Right kidney (tissue), 1 donor: ENCODE measurements around the gene HSD17B8.
"Not testable (repeated sequence)": the region's sequence is repeated elsewhere in the genome, so short reads cannot be mapped to it uniquely, and the experiment has no call there.

Source experiments
- DNase-seq: peaks from one replicate; pipeline ENCODE4 v3.0.0-alpha.2; 2016

Gene HSD17B8

GRCh38 chr6:33205191-33206026 lies 954 bp downstream of the HSD17B8 start:
- no peak for DNase-seq

DNA sequence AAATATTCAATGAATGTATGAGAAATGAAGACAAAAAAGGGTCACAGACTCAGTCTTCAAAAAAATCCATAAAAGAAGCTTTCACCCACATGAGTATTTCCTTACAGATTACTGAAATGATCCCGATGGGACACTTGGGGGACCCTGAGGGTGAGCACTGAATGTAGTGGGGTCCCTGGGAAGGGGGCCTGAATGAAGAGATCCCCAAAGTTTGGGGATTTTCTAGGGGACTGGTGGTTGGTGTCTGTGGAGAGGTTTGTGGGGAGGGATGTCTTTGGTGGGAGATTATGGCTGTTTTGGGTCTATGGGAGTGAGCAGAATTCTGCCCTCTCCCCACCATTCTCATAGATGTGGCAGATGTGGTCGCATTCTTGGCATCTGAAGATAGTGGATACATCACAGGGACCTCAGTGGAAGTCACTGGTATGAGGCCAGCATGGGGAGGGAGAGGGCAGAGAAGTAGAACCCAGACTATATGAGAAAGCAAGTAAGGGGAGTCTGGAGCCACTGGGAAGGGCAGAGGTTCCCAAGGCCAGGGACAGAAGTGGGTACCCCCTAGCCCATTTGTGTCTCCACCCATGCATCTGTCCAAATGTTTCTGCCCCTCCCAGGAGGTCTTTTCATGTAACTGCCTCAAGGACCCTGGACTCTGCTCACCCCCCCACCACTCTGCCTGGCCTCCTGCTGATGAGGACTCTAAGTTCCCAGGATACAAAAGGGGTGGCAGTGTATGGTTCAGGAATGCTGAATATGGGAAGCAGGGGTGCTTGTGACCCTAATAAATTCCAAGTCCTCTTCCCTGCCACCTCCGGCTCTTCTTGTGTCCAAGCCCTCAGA lies 1.8 kb downstream of the HSD17B8 start:
- no peak for DNase-seq

GRCh38 chr6:33206864-33207551 lies 2.6 kb downstream of the HSD17B8 start:
- DNase-seq = no peak

DNA sequence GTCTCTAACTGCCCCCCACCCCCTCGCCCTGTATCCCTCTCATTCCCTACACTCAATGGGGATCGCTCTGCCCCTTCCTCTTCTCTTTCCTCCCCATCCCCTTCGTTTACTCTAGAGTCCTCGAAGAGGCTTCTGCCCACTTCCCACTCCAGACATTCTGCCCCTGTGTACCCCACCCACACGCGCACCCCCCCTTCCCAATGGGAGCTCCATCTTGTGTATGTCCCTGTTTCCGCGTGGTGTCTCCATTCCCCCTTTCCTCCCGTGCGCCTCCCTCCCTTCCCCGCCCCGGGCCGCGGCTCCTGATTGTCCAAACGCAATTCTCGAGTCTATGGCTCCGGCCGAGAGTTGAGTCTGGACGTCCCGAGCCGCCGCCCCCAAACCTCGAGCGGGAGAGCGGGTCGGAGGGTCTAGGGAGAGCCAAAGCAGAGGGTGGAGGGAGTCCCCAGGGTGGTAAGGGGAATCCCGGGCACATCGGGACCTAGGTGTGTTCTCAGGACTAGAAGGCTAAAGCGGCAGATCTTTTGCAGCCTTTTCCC lies 3.2 kb downstream of the HSD17B8 start:
- DNase-seq = no peak

DNA sequence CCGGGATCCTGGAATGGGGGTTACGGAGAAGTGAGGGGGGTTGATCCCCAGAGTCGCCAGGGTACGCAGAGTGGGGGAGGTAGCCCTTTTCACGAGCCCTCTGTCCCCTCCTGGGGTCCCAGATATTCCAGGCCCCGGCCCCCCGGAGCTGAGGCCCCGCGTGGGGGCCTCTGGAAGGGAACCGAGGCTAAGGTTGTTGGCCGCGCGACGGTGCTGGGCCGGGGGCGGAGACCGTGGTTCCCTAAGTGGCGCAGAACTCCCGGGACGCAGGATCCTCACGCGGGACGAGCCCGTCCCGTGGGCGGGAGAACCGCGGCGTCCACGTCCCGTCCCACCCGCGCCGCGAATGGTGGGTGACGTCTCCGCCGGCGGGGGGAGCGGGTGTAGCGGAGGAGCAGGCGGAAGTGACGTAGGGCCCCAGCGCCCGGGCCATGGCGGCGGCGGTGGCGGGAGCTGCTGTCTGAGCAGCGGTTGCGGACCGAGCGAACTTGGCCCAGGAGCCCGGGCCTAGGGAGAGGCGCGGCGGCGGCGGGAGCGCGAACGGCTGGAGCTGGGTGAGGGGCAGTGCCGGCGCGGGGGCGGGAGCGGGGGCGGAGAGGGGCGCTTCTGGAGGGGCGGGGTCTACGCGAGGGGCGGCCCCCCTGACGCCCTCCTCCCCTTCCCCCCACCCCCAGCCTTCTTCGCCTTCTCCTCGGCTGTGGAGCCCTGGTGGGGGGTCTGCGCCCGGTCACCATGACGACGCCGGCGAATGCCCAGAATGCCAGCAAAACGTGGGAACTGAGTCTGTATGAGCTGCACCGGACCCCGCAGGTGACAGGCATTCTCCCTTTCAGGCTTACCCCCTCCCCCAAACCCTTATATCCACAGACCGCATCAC lies 3.9 kb downstream of the HSD17B8 start, which contains the start of gene RING1:
RING1 (plus strand) TSS at position 410 of the 877 bp plus-strand sequence; CDS start at position 733, 323 bp downstream.
- DNase-seq = peak; percentile 92

- no peak for DNase-seq
These were observed 5.4 kb downstream of the HSD17B8 start for GRCh38 chr6:33209856-33210255.

- no peak for DNase-seq
These were observed 6.7 kb downstream of the HSD17B8 start for GRCh38 chr6:33211136-33211535.

- no peak for DNase-seq
These were observed 7.4 kb downstream of the HSD17B8 start for GRCh38 chr6:33211666-33212422.

- no peak for DNase-seq
These were observed 8.4 kb downstream of the HSD17B8 start for GRCh38 chr6:33212857-33213165.

DNA sequence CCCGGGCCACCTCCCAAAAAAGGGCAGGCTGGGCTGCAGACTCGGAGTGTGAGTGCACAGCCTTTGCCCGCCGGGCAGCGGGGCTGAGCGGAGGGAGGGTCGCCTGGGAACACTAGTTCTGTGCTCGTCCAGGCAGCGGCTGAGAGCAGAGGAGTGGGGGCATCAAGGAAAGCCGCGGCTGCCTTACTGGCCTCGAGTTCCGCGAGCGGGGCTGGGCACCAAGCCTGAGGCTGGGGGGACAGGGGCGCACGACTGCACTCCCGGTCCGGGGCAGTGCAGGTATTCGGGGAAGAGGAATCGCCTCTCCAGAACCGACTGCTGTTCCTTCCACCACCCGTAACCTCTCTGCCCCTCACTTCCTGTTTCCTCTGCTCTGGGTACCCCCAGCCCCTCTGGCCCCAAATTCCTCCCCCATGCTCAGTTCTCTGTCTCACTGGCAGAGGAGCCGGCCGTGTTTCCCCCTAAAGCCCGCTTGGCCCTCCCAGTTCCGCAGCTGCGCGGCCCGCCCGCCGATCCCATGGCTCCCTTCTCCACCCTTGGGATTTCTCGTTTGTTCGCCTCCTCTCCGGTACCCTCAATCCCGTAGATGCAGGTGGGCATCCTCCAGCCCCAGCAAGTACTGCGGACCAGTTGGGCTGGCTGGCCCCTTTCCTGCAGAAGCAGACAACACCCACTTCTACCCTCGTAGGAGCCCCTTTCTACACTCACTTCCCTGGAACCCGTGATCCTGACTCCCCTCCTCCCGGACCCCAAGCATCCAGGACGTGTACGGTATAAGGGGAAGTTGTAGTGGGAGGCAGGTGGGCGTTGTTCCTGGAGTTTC lies 8.9 kb downstream of the HSD17B8 start:
- DNase-seq = peak; percentile 64

GRCh38 chr6:33213989-33214335 lies 9.5 kb downstream of the HSD17B8 start:
- DNase-seq = no peak

GRCh38 chr6:33215271-33216116 lies 11.0 kb downstream of the HSD17B8 start:
- DNase-seq = no peak

- DNase-seq = no peak
These were observed 11.7 kb downstream of the HSD17B8 start for GRCh38 chr6:33216117-33216649.

- DNase-seq = no peak
These were observed 12.8 kb downstream of the HSD17B8 start for GRCh38 chr6:33217246-33217645.

GRCh38 chr6:33217681-33218080 lies 13.2 kb downstream of the HSD17B8 start:
- DNase-seq = no peak

DNA sequence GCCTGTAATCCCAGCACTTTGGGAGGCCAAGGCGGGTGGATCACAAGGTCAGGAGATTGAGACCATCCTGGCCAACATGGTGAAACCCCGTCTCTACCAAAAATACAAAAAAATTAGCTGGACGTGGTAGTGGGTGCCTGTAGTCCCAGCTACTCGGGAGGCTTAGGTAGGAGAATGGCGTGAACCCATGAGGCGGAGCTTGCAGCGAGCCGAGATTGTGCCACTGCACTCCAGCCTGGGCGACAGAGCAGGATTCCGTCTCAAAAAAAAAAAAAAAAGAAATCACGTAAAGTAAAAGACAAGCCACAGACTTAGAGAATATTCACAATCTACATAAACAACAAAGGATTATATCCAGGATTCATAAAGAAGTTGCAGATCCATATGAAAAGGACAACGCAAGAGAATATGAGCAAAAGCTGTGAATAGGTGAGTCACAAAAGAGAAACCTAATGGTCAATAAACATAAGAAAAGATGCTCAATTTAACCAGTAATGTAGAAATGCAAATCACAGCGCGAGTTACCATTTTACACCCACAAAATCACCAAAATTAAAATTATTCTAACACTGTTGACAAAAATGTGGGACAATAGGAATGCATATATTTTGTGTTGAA lies 22.2 kb downstream of the HSD17B8 start:
- DNase-seq = not testable (repeated sequence)

- DNase-seq = peak; percentile 41
These were observed 30.8 kb downstream of the HSD17B8 start for GRCh38 chr6:33235221-33235634.

DNA sequence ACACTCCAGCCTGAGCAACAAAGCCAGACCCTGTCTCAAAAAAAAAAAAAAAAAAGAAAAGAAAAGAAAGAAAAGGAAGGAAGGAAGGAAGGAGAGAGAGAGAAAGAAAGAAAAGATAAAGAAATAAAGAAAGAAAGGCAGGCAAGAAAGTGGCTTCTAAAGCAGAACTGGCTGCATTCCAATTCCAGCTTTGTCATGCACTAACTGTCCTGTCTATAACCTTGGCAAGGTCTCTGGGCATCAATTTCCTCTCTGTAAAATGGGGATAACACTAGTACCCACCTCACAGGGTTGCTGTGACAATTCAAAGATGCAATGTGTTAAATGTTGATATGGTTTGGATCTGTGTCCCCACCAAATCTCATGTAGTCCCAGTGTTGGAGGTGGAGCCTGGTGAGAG lies 31.9 kb downstream of the HSD17B8 start:
- DNase-seq = no peak
